UCSD-AML1 (cell line): Measurements from ENCODE around the gene IRS1.

Source experiments
- DNase-seq: peaks from one replicate; lab custom pipeline; 2025; ENCODE audit not compliant: unreplicated experiment; lab: John Stamatoyannopoulos, UW

The IRS1 gene

GRCh38 chr2:226727251-226727650, 72.4 kb downstream of the IRS1 start:
- no peak for DNase-seq

DNA sequence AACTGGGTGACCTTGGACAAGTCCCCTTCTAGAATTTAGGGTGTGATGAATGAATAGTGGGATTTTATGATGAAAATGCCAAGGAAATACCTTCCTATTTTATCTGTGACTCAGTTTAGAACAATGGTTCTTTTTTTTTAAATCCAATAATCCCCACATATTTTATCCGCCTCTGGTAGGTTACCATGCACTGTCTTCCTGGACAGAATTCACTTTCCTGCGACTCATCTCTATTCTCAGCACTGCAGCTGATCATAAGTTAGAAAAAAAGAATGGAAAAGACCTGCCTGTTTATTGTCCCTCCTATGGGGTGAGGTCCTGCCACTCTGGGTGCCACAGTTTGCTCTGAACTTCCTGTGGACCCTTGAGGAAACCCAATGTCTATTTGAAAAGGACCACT, 73.1 kb downstream of the IRS1 start:
- no peak for DNase-seq

DNA sequence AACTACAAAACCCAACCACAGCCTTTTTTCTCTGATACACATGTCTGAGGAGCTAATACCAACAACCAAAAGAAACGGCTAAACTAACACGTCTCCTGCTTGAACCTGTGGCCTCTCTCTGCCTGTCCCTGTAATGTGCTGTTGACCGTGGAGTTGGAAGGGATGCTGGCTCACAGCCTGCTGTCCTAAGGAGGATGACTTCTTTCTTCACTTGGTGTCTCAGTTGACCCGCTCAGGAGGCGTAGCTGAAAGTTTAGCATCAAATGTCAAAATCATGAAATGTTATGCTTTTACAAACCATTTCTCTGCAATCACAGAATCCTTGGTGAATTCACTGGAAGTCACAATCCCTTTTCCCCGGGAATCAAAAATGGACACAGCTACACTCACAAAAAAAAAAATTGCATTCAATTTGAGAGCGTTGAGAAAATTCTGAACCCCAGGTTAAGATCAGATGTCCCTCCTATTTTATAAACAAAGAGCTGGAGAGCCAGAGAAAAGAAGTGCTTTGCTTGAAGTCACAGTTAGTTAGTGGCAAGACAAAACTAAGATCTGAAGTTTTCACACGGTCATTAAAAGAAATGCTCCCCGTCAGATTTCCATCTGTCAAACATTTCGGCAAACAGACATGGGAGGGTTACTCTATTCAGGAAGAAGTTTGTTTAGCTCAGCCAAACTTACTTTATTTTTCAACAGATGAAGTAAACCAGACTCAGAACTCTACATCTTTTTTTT, 74.3 kb downstream of the IRS1 start:
- DNase-seq, result no peak

DNA sequence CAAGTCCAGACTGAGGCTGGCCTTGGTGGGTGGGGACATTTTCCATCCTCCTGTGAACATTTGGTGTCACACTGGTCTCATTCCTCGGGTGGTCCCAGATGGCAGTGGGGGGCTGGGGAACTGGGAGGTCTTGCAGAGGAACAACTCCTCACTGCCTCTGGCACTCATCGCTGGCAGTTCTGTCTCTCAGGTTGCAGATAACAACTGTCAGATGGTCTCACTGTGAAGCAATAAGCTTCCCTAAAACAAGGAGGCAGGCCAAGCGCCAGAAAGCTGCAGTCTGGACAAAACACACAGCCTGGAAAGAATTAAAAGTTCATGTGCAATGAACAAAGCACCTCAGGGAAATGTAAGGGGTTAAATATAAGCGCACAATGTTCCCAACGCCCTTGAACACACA, 78.1 kb downstream of the IRS1 start:
- no peak for DNase-seq

DNA sequence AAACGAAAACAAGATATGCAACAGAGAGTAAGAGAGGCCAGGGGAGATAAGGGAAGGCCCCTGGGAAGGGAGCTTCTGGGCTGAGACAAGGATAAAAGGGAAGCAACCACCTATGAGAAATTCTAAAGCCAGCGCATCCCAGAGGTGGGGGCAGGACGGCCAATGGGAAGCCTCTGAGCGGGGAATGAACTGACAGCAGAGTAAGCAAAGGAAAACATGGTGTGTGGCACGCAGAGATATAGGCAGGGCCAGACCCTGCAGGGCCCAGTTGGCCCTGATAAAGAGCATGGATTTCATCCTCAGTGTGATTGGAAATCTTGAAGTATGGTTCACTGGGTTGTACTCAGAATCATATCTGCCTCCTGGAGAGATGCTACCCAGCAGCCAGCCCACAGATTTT, 78.7 kb downstream of the IRS1 start:
- no peak for DNase-seq

DNA sequence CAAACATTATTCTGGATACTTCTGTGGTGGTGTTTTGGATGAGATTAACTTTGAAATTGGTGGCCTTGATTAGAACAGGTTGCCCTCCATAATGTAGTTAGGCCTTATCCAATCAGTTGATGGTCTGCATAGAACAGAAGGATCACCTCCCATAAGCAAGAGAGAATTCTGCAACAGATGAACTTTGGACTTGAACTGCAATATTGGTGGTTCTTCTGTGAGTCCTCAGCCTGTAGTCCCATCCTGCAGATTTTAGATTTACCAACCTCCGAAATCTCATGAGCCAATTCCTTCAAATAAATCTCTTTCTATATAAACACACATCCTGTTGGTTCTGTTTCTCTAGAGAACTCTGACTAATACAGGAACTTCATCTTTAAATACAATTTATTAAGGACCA, 81.9 kb downstream of the IRS1 start:
- no peak for DNase-seq

- no peak for DNase-seq
Observed at GRCh38 chr2:226716126-226716525, 83.5 kb downstream of the IRS1 start.

DNA sequence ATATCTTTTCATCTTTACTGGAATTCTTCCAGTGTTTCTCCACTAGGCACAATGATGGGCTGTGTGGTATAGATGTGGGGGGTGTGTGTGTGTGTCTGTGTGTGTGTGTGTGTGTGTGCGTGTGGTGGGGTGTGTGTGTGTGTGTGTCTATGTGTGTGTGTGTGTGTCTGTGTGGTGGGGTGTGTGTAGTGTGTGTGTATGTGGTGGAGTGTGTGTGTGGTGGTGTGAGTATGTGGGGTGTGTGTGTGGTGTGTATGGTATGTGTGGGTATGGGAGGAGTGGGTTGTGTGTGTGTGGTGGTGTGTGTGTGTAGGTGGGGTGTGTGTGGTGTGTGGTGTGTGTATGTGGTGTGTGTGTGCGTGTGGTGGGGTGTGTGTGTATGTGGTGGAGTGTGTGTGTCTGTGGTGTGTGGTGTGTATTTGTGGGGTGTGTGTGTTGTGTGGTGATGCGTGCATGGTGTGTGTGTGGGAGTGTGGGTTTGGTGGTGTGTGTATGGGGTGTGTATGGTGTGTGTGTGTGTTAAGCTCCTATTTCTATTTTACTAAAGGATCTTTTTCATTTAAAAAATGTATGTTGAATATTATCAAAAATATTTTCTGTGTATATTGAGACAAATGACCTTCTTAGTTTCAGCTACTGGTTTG, 84.2 kb downstream of the IRS1 start:
- no peak for DNase-seq

GRCh38 chr2:226712941-226713340, 86.7 kb downstream of the IRS1 start:
- no peak for DNase-seq

- DNase-seq, result no peak
Observed at GRCh38 chr2:226711606-226712296, 87.9 kb downstream of the IRS1 start.

- DNase-seq, result no peak
Observed at GRCh38 chr2:226707499-226707898, 92.1 kb downstream of the IRS1 start.

DNA sequence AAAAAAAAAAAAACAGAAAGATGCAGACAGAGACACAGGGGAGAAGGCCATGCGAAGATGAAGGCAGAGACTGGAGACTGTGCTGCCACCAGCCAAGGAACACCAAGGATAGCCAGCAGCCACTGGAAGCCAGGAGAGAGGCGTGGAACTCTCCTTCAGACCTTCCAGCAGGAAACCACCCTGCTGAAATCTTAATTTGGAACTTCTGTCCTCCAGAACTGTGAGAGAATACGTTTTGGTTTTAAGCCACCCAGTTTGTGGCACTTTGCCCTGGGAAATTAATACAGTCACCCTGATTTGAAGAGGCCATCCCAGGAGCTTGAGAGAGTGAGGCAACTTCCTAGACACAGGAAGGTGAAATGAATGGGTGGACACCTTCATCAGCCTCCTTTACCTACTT, 93.7 kb downstream of the IRS1 start:
- DNase-seq, result no peak

GRCh38 chr2:226705133-226705886, 94.3 kb downstream of the IRS1 start:
- DNase-seq, result no peak

- DNase-seq, result no peak
Observed at GRCh38 chr2:226703514-226703913, 96.1 kb downstream of the IRS1 start.

- no peak for DNase-seq
Observed at GRCh38 chr2:226702376-226702775, 97.2 kb downstream of the IRS1 start.

DNA sequence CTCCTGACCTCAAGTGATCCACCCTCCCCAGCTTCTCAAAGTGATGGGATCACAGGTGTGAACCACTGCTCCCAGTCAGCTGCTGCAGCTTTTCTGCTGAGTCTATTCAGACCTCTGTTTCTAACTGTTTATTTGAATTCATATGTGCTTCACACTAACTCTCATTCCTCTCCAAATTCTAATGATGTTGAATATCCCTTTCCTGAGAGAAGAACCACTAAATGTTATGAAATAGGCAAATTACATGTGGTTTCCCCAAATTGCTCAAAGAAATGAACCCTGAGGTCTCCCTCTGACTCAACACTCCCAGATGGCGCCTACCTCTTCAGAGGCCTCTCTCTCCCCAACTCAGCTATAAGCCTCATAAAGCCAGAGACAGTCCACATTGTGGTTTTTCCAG, 98.6 kb downstream of the IRS1 start:
- no peak for DNase-seq

DNA sequence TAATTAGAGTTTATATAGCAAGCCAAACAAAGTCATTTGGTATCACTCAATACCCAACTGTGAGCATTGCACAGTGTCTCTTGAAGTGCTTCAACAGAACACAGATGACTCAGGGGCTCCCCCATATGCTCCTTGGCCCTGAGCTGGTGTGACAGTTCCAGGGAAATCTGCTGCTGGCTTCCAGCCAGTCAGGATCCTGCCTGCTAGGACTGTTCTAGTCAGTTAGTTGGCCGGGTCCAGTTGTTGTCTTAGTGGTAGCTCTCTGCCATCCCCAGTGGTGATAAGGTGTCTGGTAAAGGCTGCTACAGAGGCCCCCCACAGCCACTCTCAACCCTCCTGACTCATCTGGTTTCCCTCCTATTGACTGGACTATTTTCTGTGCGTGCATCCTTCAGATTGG, 100.3 kb downstream of the IRS1 start:
- DNase-seq, result no peak

DNA sequence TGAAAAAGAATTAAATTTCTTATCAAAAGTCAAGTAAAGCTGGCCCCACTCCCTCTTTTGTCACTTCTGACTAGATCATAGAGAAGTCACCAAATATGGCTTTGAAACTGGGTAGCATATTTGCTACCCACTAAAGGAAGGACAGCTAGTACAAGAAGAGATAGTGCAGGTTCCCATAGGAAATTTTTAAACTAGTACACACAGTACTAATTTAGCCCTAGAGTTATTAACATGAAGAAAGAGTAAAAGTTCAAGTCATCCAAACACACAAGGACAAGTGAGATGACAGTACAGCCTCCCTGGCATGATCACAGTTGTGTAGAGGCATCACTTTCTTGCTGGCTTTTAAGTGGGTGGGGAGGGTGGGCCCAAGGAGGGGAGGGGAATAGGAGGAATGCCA, 100.9 kb downstream of the IRS1 start:
- no peak for DNase-seq

GRCh38 chr2:226694586-226695284, 104.9 kb downstream of the IRS1 start:
- no peak for DNase-seq

GRCh38 chr2:226694149-226694548, 105.5 kb downstream of the IRS1 start:
- DNase-seq, result no peak

GRCh38 chr2:226693521-226693920, 106.1 kb downstream of the IRS1 start:
- DNase-seq, result no peak
